HG03139 (cell line): ENCODE data around the gene PEX11B.

Experiments
- ATAC-seq: cut with Tn5 transposase; IDR thresholded peaks from one replicate; pipeline ENCODE4 v1.9.1; 2021; ENCODE audit not compliant: unreplicated experiment

Gene PEX11B

GRCh38 chr1:145908653-145909052, 9.9 kb downstream of the PEX11B start:
- ATAC-seq: no peak

- no peak for ATAC-seq
These were observed 11.4 kb downstream of the PEX11B start for GRCh38 chr1:145906954-145907753.

GRCh38 chr1:145901312-145902021, 17.1 kb downstream of the PEX11B start:
- ATAC-seq: no peak

GRCh38 chr1:145898756-145899155, 19.8 kb downstream of the PEX11B start:
- ATAC-seq: no peak

GRCh38 chr1:145897969-145898368, 20.5 kb downstream of the PEX11B start:
- ATAC-seq: no peak

GRCh38 chr1:145895471-145895870, 23.0 kb downstream of the PEX11B start:
- no peak for ATAC-seq

GRCh38 chr1:145893306-145894055, 25.0 kb downstream of the PEX11B start:
- no peak for ATAC-seq

- ATAC-seq: no peak
These were observed 25.9 kb downstream of the PEX11B start for GRCh38 chr1:145892486-145893087.

GRCh38 chr1:145891587-145892485, 26.7 kb downstream of the PEX11B start:
- no peak for ATAC-seq

GRCh38 chr1:145891143-145891542, 27.4 kb downstream of the PEX11B start:
- ATAC-seq: no peak

- ATAC-seq: no peak
These were observed 28.8 kb downstream of the PEX11B start for GRCh38 chr1:145889722-145890121.

- no peak for ATAC-seq
These were observed 30.9 kb downstream of the PEX11B start for GRCh38 chr1:145887631-145888030.

- no peak for ATAC-seq
These were observed 31.7 kb downstream of the PEX11B start for GRCh38 chr1:145886816-145887215.

GRCh38 chr1:145886390-145886789, 32.1 kb downstream of the PEX11B start:
- no peak for ATAC-seq

GRCh38 chr1:145885738-145886287, 32.7 kb downstream of the PEX11B start, which contains the start of gene ANKRD35:
Gene ANKRD35, minus strand, starts transcription at chr1:145885866. Its CDS starts 108 bp downstream, at chr1:145885758.
- ATAC-seq: peak; percentile 96

- ATAC-seq: no peak
These were observed 33.8 kb downstream of the PEX11B start for GRCh38 chr1:145884675-145885074.

- no peak for ATAC-seq
These were observed 38.7 kb downstream of the PEX11B start for GRCh38 chr1:145879775-145880174.

- no peak for ATAC-seq
These were observed 39.8 kb downstream of the PEX11B start for GRCh38 chr1:145878724-145879123.

GRCh38 chr1:145877923-145878486, 40.5 kb downstream of the PEX11B start:
- no peak for ATAC-seq
